NCI-H146 (cell line): Measurements from ENCODE around the gene CNP.
"Not testable (repeated sequence)": the region's sequence is repeated elsewhere in the genome, so short reads cannot be mapped to it uniquely, and the experiment has no call there.

Experiments used
- DNase-seq: peaks from one replicate; lab custom pipeline; 2025; lab: John Stamatoyannopoulos, UW

CNP gene

GRCh38 chr17:41966463-41967140 is at the start of gene CNP:
Gene CNP, plus strand, starts transcription at chr17:41966795. Its CDS starts 90 bp downstream, at chr17:41966885.
- peak; percentile 90 for DNase-seq

- no peak for DNase-seq
Measured at GRCh38 chr17:41917192-41917591, 49.4 kb upstream of the CNP start.

GRCh38 chr17:41917679-41918313 is 48.8 kb upstream of the CNP start:
- DNase-seq = peak; percentile 63

GRCh38 chr17:41918314-41919164 is 48.1 kb upstream of the CNP start, which contains the start of gene ACLY:
Gene ACLY, minus strand, starts transcription at chr17:41918951. Its CDS starts 5,078 bp downstream, at chr17:41913873.
- peak; percentile 98 for DNase-seq

GRCh38 chr17:41919165-41919817 is 47.3 kb upstream of the CNP start:
- peak; percentile 62 for DNase-seq

- DNase-seq = no peak
Measured at GRCh38 chr17:41919840-41920579, 46.6 kb upstream of the CNP start.

GRCh38 chr17:41920580-41920955 is 46.0 kb upstream of the CNP start:
- DNase-seq = no peak

- no peak for DNase-seq
Measured at GRCh38 chr17:41925991-41926590, 40.5 kb upstream of the CNP start.

GRCh38 chr17:41928693-41929251 is 37.8 kb upstream of the CNP start:
- no peak for DNase-seq

- DNase-seq = peak; percentile 95
Measured at GRCh38 chr17:41930009-41930832, 36.4 kb upstream of the CNP start, which contains the start of gene ODAD4. Gene ODAD4, plus strand, starts transcription at chr17:41930617. Its CDS starts 107 bp downstream, at chr17:41930724.

- not testable (repeated sequence) for DNase-seq
Measured at GRCh38 chr17:41930833-41931156, 35.8 kb upstream of the CNP start.

- not testable (repeated sequence) for DNase-seq
Measured at GRCh38 chr17:41931715-41932114, 34.9 kb upstream of the CNP start.

- no peak for DNase-seq
Measured at GRCh38 chr17:41932816-41933389, 33.7 kb upstream of the CNP start.

- no peak for DNase-seq
Measured at GRCh38 chr17:41935641-41936040, 31.0 kb upstream of the CNP start.

GRCh38 chr17:41937970-41938954 is 28.3 kb upstream of the CNP start:
- no peak for DNase-seq

GRCh38 chr17:41939044-41939692 is 27.4 kb upstream of the CNP start:
- DNase-seq = no peak

GRCh38 chr17:41939693-41940090 is 26.9 kb upstream of the CNP start:
- DNase-seq = no peak

GRCh38 chr17:41941168-41941567 is 25.4 kb upstream of the CNP start:
- no peak for DNase-seq
